Measurements from ENCODE around the gene CHD1L. TPM values are rescaled to one million over a fixed set of nuclear protein-coding genes. Genes with fewer than 3 reads are reported as not detected.

Gene CHD1L
- polyA plus RNA-seq, 1 donor (not counting 4 experiments of a cell fraction or from before 2014, with no cell fraction given) = 49.2 TPM

DNA sequence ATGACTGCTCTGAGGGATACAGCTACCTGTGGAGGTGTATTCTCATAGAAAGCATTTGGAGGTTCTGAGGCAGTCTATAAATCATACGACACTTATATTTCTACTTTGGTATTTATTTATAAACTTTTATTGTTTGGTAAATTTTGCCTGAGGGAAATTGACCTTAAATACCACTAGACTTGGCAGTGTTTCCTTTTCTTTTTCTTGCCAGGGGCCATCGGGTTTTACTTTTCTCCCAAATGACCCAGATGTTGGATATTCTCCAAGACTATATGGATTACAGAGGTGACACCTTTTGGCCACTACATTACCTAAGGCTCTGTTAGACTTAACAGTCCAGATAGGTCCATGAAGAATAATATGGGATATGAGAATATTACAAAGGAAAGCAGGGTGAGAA, 28.2 kb downstream of the CHD1L start:
- FAIRE-seq (no peak), DNase-seq (ENCODE audit: low read depth, low spot score) (no peak)
- Histone ChIP-seq H3K36me3 (ENCODE audit: control insufficient read depth in 2 of 2, extremely low read depth in 1 of 2, insufficient read depth in 2 of 2, low read length in 2 of 2) (peaks cover 22 to 41% of the 10 kb centered on the region in 2 experiments), H3K27ac (ENCODE audit: control insufficient read depth, insufficient read depth, low read length) (no peak overlapping the region), H3K4me1 (ENCODE audit: control insufficient read depth, extremely low read depth, insufficient read depth, low read length) (peaks cover 16% of the 10 kb centered on the region), H3K4me3 (ENCODE audit: control insufficient read depth in 2 of 3, extremely low read depth in 1 of 3, insufficient read depth in 2 of 3, low read depth in 1 of 3, low read length in 3 of 3) (no peak overlapping the region), H3K9me3 (ENCODE audit: control insufficient read depth, low read depth, low read length) (no peaks in the 10 kb centered on the region), H3K27me3 (ENCODE audit: control insufficient read depth, extremely low read depth, insufficient read depth, low read length) (no peaks in the 10 kb centered on the region), H3K79me2 (ENCODE audit: control insufficient read depth, insufficient read depth, low read length) (no peaks in the 10 kb centered on the region), H3K9ac (ENCODE audit: control insufficient read depth, extremely low read depth, insufficient read depth, low read length) (no peak overlapping the region), H3K4me2 (ENCODE audit: control insufficient read depth, extremely low read depth, insufficient read depth, low read depth, low read length) (no peak overlapping the region), H2AFZ (ENCODE audit: control insufficient read depth, low read length) (no peak overlapping the region), H4K20me1 (ENCODE audit: control insufficient read depth, extremely low read depth, insufficient read depth, low read length) (no peaks in the 10 kb centered on the region), H3K9me1 (ENCODE audit: control insufficient read depth, extremely low read depth, insufficient read depth, low read length) (no peaks in the 10 kb centered on the region)
- TF ChIP-seq EZH2 (IDR thresholded peaks at IDR 0.05; ENCODE audit: low read length) = no peak
- TF ChIP-seq, protein P1, sequence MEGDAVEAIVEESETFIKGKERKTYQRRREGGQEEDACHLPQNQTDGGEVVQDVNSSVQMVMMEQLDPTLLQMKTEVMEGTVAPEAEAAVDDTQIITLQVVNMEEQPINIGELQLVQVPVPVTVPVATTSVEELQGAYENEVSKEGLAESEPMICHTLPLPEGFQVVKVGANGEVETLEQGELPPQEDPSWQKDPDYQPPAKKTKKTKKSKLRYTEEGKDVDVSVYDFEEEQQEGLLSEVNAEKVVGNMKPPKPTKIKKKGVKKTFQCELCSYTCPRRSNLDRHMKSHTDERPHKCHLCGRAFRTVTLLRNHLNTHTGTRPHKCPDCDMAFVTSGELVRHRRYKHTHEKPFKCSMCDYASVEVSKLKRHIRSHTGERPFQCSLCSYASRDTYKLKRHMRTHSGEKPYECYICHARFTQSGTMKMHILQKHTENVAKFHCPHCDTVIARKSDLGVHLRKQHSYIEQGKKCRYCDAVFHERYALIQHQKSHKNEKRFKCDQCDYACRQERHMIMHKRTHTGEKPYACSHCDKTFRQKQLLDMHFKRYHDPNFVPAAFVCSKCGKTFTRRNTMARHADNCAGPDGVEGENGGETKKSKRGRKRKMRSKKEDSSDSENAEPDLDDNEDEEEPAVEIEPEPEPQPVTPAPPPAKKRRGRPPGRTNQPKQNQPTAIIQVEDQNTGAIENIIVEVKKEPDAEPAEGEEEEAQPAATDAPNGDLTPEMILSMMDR (optimal IDR thresholded peaks at IDR 0.05 in 1 of 3, IDR thresholded peaks at IDR 0.05 in 1 of 3, conservative IDR thresholded peaks at IDR 0.05 in 1 of 3; ENCODE audit: extremely low read depth in 1 of 3, insufficient read depth in 2 of 3, low read length in 3 of 3) = no peak
- dilution Hi-C loops (cut with MboI; ENCODE audit: extremely low pct_ligation_motif_present, low sequenced_read_pairs) = no loop called here

DNA sequence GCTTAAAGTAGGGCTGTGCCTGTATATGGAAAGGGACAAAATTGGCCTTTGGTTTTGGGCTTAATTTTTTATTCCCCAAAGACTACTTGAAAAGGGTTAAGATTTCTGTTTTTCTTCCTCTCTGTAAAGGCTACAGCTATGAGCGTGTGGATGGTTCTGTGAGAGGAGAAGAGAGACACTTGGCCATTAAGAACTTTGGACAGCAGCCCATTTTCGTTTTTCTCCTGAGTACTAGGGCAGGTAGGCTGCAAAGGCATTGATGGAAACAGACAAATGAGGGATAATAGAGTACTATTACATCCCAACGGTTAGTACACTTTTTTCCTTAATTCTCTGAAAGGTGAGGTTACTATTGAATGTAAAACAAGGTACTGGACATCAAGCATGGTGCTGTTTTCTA, 29.6 kb downstream of the CHD1L start:
- no peak for FAIRE-seq
- DNase-seq (ENCODE audit: low read depth, low spot score) = no peak
- no peaks in the 10 kb centered on the region for H3K9me3 ChIP-seq (ENCODE audit: control insufficient read depth, low read depth, low read length)
- no peak overlapping the region for H3K9ac ChIP-seq (ENCODE audit: control insufficient read depth, extremely low read depth, insufficient read depth, low read length)
- no peak overlapping the region for H2AFZ ChIP-seq (ENCODE audit: control insufficient read depth, low read length)
- H3K27me3 ChIP-seq (ENCODE audit: control insufficient read depth, extremely low read depth, insufficient read depth, low read length) = no peaks in the 10 kb centered on the region
- peaks cover 22 to 47% of the 10 kb centered on the region in 2 experiments for H3K36me3 ChIP-seq (ENCODE audit: control insufficient read depth in 2 of 2, extremely low read depth in 1 of 2, insufficient read depth in 2 of 2, low read length in 2 of 2)
- H3K79me2 ChIP-seq (ENCODE audit: control insufficient read depth, insufficient read depth, low read length) = no peaks in the 10 kb centered on the region
- H3K4me3 ChIP-seq (ENCODE audit: control insufficient read depth in 2 of 3, extremely low read depth in 1 of 3, insufficient read depth in 2 of 3, low read depth in 1 of 3, low read length in 3 of 3) = no peak overlapping the region
- no peaks in the 10 kb centered on the region for H4K20me1 ChIP-seq (ENCODE audit: control insufficient read depth, extremely low read depth, insufficient read depth, low read length)
- TF ChIP-seq EZH2 (IDR thresholded peaks at IDR 0.05; ENCODE audit: low read length) = no peak
- TF ChIP-seq, protein P1 (optimal IDR thresholded peaks at IDR 0.05 in 1 of 3, IDR thresholded peaks at IDR 0.05 in 1 of 3, conservative IDR thresholded peaks at IDR 0.05 in 1 of 3; ENCODE audit: extremely low read depth in 1 of 3, insufficient read depth in 2 of 3, low read length in 3 of 3) = no peak
- peaks cover 16% of the 10 kb centered on the region for H3K4me1 ChIP-seq (ENCODE audit: control insufficient read depth, extremely low read depth, insufficient read depth, low read length)
- no peak overlapping the region for H3K27ac ChIP-seq (ENCODE audit: control insufficient read depth, insufficient read depth, low read length)
- dilution Hi-C loops (cut with MboI; ENCODE audit: extremely low pct_ligation_motif_present, low sequenced_read_pairs) = no loop called here
- no peaks in the 10 kb centered on the region for H3K9me1 ChIP-seq (ENCODE audit: control insufficient read depth, extremely low read depth, insufficient read depth, low read length)
- no peak overlapping the region for H3K4me2 ChIP-seq (ENCODE audit: control insufficient read depth, extremely low read depth, insufficient read depth, low read depth, low read length)
